OCI-LY1 (cell line): ENCODE results near the gene FCRLA.

Experiments
- H2AFZ ChIP-seq: fragments of 200-600 bp; sonication (generic), shearing (Covaris generic); 2 replicates; pipeline ENCODE4 v1.6.0; 2014; ENCODE audit warnings: antibody characterized with exemption, mild to moderate bottlenecking, low read length
- H3F3A ChIP-seq: fragments of 200-600 bp; sonication (generic), shearing (Covaris generic); 2 replicates; pipeline ENCODE4 v1.6.0; 2014; ENCODE audit warnings: mild to moderate bottlenecking, antibody characterized with exemption, low read length, moderate library complexity; ENCODE audit not compliant: insufficient read depth
- H3K27ac ChIP-seq: fragments of 200-600 bp; sonication (generic); 2 replicates; pipeline ENCODE4 v1.5.1; 2014; ENCODE audit warnings: low read length, mixed run types, mild to moderate bottlenecking, low read depth; ENCODE audit not compliant: poor library complexity, severe bottlenecking
- H3K27me3 ChIP-seq: fragments of 200-600 bp; sonication (generic); 2 replicates; pipeline ENCODE4 v1.6.0; 2014; ENCODE audit warnings: antibody characterized with exemption, mild to moderate bottlenecking, low read length, moderate library complexity; ENCODE audit not compliant: insufficient read depth
- H3K36me3 ChIP-seq: fragments of 200-600 bp; sonication (generic); 2 replicates; pipeline ENCODE4 v1.6.1; 2014; ENCODE audit warnings: mild to moderate bottlenecking, antibody characterized with exemption, low read length, moderate library complexity, mixed read lengths; ENCODE audit not compliant: insufficient read depth
- H3K4me1 ChIP-seq: fragments of 200-600 bp; sonication (generic); 2 replicates; pipeline ENCODE4 v1.5.1; 2014; ENCODE audit warnings: mild to moderate bottlenecking, low read length, moderate library complexity; ENCODE audit not compliant: insufficient read depth, severe bottlenecking
- H3K4me2 ChIP-seq: fragments of 200-600 bp; sonication (generic), shearing (Covaris generic); 2 replicates; pipeline ENCODE4 v1.6.1; 2014; ENCODE audit warnings: low read length
- H3K4me3 ChIP-seq: fragments of 200-600 bp; sonication (generic); 2 replicates; pipeline ENCODE4 v1.5.1; 2014; ENCODE audit warnings: low read length, low read depth, mild to moderate bottlenecking, mixed read lengths; ENCODE audit not compliant: poor library complexity, severe bottlenecking
- H3K79me2 ChIP-seq: fragments of 200-600 bp; shearing (Covaris generic); 2 replicates; pipeline ENCODE4 v1.6.1; 2016; ENCODE audit warnings: mixed run types, low read length, mixed read lengths; ENCODE audit not compliant: insufficient read depth
- H3K9ac ChIP-seq: fragments of 200-600 bp; sonication (generic), shearing (Covaris generic); 2 replicates; pipeline ENCODE4 v1.6.1; 2014; ENCODE audit warnings: mild to moderate bottlenecking, low read length, mixed read lengths
- H3K9me2 ChIP-seq: fragments of 200-600 bp; sonication (generic), shearing (Covaris generic); 2 replicates; pipeline ENCODE4 v1.6.1; 2014; ENCODE audit warnings: low read depth, mild to moderate bottlenecking, low read length, mixed read lengths
- H3K9me3 ChIP-seq: fragments of 200-600 bp; shearing (Covaris generic); 2 replicates; pipeline ENCODE4 v1.6.1; 2014; ENCODE audit warnings: low read length, mixed read lengths
- H4K20me1 ChIP-seq: fragments of 200-600 bp; sonication (generic), shearing (Covaris generic); 2 replicates; pipeline ENCODE4 v1.6.0; 2016; ENCODE audit warnings: mild to moderate bottlenecking, low read length; ENCODE audit not compliant: insufficient read depth
- CTCF ChIP-seq: fragments of 200-600 bp; sonication (generic), shearing (Covaris generic); IDR thresholded peaks from 2 replicates; pipeline ENCODE4 v1.5.1; 2017; ENCODE audit warnings: mild to moderate bottlenecking, antibody characterized with exemption, low read length, moderate library complexity, mixed read lengths
- EZH2 ChIP-seq: fragments of 200-600 bp; sonication (generic), shearing (Covaris generic); IDR thresholded peaks from 2 replicates; pipeline ENCODE4 v1.8.0; 2017; ENCODE audit warnings: borderline replicate concordance, mixed run types, mild to moderate bottlenecking, antibody characterized with exemption, low read length, moderate library complexity, mixed read lengths

Gene FCRLA

DNA sequence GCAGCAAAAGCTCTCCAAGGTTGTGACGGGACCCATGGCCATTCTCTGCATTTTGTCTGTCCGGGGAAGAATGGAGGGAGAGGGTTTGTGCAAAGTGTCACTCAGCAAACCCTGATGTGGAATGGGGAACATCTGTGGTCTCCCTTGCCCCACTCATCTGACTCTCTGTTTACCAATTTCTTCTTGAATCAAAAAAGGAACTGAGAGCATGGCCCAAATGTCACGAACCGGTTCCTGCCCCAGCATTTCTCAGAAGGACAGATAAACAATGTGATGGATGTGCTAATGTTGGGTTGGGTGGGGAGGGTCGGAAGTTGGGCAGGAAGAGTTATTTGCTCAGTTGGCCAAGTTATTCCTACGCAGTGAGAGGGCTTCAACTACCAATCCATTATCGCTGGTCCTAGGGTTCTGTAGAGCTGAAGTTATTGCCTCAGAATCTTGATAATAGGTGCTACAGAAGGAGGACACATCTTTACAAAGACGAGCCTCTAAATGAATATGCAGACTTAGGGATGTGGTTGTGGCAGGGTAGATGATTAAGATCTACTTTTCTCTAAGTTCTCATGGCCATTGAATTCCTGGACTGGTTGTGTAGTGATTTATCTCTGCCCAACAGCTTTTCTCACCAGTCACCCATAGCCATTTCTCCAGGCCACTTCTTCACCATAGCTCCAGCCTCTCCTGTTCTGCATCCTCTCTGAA lies 33.0 kb downstream of the FCRLA start:
- peak overlapping the region; percentile 77 for H3K27ac ChIP-seq
- H3K9me3 ChIP-seq: no peaks in the 10 kb centered on the region
- H4K20me1 ChIP-seq: no peaks in the 10 kb centered on the region
- no peak overlapping the region for H2AFZ ChIP-seq
- no peaks in the 10 kb centered on the region for H3K9me2 ChIP-seq
- TF ChIP-seq EZH2: no peak
- H3K27me3 ChIP-seq: no peaks in the 10 kb centered on the region; the same call in 1 of the 2 replicates
- H3K4me1 ChIP-seq: peaks cover 41% of the 10 kb centered on the region
- no peaks in the 10 kb centered on the region for H3K36me3 ChIP-seq
- H3K9ac ChIP-seq: peak overlapping the region; percentile 46; the same call in 1 of the 2 replicates
- H3K79me2 ChIP-seq: no peaks in the 10 kb centered on the region
- H3K4me3 ChIP-seq: no peak overlapping the region
- H3F3A ChIP-seq: no peaks in the 10 kb centered on the region
- H3K4me2 ChIP-seq: peak overlapping the region; percentile 52

DNA sequence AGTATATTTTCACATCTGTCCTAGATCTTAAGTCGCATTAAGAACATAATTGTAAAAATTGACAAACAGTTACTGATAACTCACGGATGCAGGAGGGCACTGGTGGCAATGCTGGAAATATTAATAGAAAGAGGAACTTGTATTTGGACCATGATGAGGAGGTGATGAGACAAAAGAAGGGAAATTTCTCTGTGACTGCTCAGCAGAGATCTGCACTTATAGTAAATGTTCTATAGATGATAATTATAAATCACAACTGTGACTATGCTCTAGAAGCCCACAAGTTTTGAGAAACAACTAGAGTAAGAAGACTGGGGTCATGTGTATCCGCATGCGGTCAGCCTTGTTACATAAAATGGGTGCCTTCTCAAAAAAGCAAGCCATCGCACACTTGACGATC lies 33.9 kb downstream of the FCRLA start:
- Histone ChIP-seq H3K9me2 (no peaks in the 10 kb centered on the region), H3K4me3 (no peak overlapping the region), H3K9me3 (no peaks in the 10 kb centered on the region), H3K27ac (peak overlapping the region; percentile 77), H3K27me3 (no peaks in the 10 kb centered on the region; the same call in 1 of the 2 replicates), H3K4me2 (no peak overlapping the region; the same call in 1 of the 2 replicates), H3K79me2 (no peaks in the 10 kb centered on the region), H4K20me1 (no peaks in the 10 kb centered on the region), H2AFZ (no peak overlapping the region), H3K4me1 (peaks cover 41% of the 10 kb centered on the region), H3K36me3 (no peaks in the 10 kb centered on the region), H3F3A (no peaks in the 10 kb centered on the region), H3K9ac (no peak overlapping the region)
- no peak for TF ChIP-seq EZH2
- no peak for TF ChIP-seq CTCF

DNA sequence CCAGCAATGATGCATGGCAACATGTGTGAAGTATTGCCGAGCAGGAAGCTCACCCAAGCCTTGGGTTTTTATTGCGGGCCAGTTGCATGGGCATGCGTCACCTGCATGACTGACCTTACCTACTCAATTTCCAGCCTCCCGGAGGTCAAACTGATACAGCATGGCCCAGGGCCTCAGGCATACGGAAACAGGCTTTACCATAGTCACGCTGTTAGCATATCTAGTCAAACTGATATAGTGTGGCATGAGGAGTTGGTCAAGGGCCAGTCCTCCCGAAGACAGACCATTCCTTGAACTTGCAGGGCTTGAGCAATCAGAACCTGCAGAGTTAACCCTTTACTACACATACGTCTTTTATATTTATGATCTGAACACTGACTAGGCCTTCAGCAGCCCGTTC lies 36.2 kb downstream of the FCRLA start:
- H3K4me2 ChIP-seq: no peak overlapping the region
- H3K27me3 ChIP-seq: no peaks in the 10 kb centered on the region; the same call in 1 of the 2 replicates
- H3F3A ChIP-seq: no peaks in the 10 kb centered on the region
- no peaks in the 10 kb centered on the region for H3K9me3 ChIP-seq
- H3K9me2 ChIP-seq: no peaks in the 10 kb centered on the region
- H3K79me2 ChIP-seq: no peaks in the 10 kb centered on the region
- no peak overlapping the region for H3K4me3 ChIP-seq
- TF ChIP-seq EZH2 (no peak), CTCF (no peak)
- H2AFZ ChIP-seq: no peak overlapping the region
- H3K27ac ChIP-seq: no peak overlapping the region
- peaks cover 44% of the 10 kb centered on the region for H3K4me1 ChIP-seq
- H3K9ac ChIP-seq: no peak overlapping the region
- no peaks in the 10 kb centered on the region for H3K36me3 ChIP-seq
- H4K20me1 ChIP-seq: no peaks in the 10 kb centered on the region
